ENCODE measurements around the gene DMRTC2. TPM values are rescaled to one million over a fixed set of nuclear protein-coding genes. Genes with fewer than 3 reads are reported as not detected.

DMRTC2 gene
- total RNA-seq, 4 donors from 2014 or later = 0.13 TPM; not detected in 3

GRCh38 chr19:41862445-41862986 lies 17.7 kb downstream of the DMRTC2 start:
- H3K4me1 ChIP-seq = peaks cover 21 to 22% of the 10 kb centered on the region in 2 donors
- TF ChIP-seq, protein P1, sequence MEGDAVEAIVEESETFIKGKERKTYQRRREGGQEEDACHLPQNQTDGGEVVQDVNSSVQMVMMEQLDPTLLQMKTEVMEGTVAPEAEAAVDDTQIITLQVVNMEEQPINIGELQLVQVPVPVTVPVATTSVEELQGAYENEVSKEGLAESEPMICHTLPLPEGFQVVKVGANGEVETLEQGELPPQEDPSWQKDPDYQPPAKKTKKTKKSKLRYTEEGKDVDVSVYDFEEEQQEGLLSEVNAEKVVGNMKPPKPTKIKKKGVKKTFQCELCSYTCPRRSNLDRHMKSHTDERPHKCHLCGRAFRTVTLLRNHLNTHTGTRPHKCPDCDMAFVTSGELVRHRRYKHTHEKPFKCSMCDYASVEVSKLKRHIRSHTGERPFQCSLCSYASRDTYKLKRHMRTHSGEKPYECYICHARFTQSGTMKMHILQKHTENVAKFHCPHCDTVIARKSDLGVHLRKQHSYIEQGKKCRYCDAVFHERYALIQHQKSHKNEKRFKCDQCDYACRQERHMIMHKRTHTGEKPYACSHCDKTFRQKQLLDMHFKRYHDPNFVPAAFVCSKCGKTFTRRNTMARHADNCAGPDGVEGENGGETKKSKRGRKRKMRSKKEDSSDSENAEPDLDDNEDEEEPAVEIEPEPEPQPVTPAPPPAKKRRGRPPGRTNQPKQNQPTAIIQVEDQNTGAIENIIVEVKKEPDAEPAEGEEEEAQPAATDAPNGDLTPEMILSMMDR (IDR thresholded peaks at IDR 0.05) = no peak
- no peak for TF ChIP-seq POLR2A (IDR thresholded peaks at IDR 0.05)
- WGBS, 2 donors = 69 to 81% methylated on average over 2 of the region's 2 CpGs
- no peaks in the 10 kb centered on the region for H3K9me3 ChIP-seq
- H3K4me3 ChIP-seq (replicated peaks in 1 of 3) = no peak overlapping the region
- no peaks in the 10 kb centered on the region for H3K27me3 ChIP-seq
- H3K36me3 ChIP-seq = peaks cover 32 to 48% of the 10 kb centered on the region in 2 donors
- DNase-seq = no peak
- intact Hi-C loops (cut with DNase I) = loop anchor here (5.0 kb wide), 1 partner anchor 95 kb away; the partner anchor contains the start of gene RABAC1
- H3K27ac ChIP-seq = no peak overlapping the region

DNA sequence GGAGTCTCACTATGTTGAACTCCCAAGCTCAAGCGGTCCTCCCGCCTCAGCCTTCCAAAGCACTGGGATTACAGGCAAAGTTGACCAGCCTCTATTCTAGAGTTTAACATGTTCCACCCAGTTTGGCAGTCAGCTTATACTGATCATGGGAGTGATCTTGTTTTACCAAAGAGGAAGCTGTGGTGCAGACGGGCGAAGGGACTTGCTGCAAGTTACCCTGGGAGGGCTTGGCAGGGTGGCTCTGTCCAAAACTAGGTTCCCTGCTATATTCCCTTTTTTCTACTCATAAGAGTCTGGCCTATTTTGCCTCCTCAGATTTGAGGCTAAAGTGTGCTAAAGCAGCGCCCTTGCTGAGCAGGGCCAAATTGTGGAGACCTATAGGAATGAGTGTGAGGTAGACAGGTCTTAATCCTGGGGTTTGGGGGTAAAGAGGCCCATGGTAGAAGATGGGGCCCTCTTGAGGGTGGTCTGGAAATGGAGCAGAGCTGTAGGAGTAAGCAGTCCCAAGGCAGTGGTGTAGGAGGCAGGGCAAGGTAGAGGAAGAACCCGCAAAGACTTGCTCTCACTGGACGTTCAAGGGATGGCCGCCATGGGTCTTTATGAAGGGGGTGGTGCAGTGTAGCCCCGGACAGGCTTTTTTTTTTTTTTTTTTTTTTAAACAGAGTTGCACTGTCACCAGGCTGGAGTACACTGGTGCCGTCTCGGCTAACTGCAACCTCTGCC lies 18.5 kb downstream of the DMRTC2 start:
- peaks cover 30 to 31% of the 10 kb centered on the region in 2 donors for H3K4me1 ChIP-seq
- intact Hi-C loops (cut with DNase I) = loop anchor here (5.0 kb wide), 1 partner anchor 94 kb away; the partner anchor contains the start of gene RABAC1
- H3K27ac ChIP-seq = no peak overlapping the region
- peaks cover 32 to 48% of the 10 kb centered on the region in 2 donors for H3K36me3 ChIP-seq
- no peak overlapping the region for H3K4me3 ChIP-seq (replicated peaks in 1 of 3)
- TF ChIP-seq POLR2A (IDR thresholded peaks at IDR 0.05) = no peak
- TF ChIP-seq, protein P1 (IDR thresholded peaks at IDR 0.05) = no peak
- no peaks in the 10 kb centered on the region for H3K9me3 ChIP-seq
- WGBS, 2 donors = 84 to 85% methylated on average over 11 of the region's 11 CpGs
- DNase-seq = no peak
- H3K27me3 ChIP-seq = no peaks in the 10 kb centered on the region

DNA sequence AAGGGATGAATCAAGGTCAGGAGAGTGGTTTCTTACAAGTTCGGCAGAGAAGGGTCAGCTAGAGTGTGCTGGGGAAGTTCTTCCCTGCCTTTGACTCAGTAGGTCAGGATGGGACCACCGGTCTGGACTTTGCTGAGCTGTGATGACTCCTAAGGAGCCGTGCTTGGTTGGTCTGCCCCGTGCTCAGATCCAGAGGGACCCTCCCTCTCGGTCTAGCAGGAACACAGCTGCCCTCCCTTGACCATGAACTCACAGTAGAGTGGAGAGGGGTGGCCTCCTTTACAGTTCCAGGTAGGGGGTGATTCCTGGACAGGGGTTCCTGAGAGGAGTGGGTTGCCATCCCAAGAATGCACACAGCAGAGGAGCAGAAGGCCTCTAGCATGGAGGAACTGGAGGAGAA lies 19.5 kb downstream of the DMRTC2 start:
- peaks cover 38 to 55% of the 10 kb centered on the region in 2 donors for H3K36me3 ChIP-seq
- no peaks in the 10 kb centered on the region for H3K27me3 ChIP-seq

DNA sequence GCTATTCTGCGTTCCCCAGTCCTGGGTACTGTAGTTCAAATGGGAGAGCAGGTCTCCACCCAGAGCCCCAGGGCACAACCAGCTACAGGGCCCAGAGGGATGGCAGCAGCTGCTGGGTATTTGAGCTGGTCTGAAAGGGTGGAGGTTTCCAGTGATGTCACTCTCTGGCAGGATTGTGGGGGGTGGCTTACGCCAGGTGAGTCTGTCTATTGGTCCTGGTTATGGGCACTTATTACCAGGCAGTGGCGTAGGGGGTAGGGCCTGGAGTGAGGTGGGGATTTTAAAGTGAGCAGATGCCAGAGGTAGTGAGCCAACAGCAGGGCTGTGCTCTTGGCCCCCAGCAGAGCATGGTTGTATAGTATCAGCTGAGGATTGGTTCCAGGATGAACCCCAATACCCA lies 21.4 kb downstream of the DMRTC2 start:
- peaks cover 54 to 69% of the 10 kb centered on the region in 2 donors for H3K36me3 ChIP-seq
- DNase-seq = no peak
- WGBS, 2 donors = 92 to 94% methylated on average over 3 of the region's 3 CpGs
- H3K9me3 ChIP-seq = no peaks in the 10 kb centered on the region
- intact Hi-C loops (cut with DNase I) = no loop called here
- no peaks in the 10 kb centered on the region for H3K27me3 ChIP-seq
- H3K4me3 ChIP-seq (replicated peaks in 1 of 3) = no peak overlapping the region
- peaks cover 25 to 29% of the 10 kb centered on the region in 2 donors for H3K4me1 ChIP-seq
- no peak overlapping the region for H3K27ac ChIP-seq
- no peak for TF ChIP-seq POLR2A (IDR thresholded peaks at IDR 0.05)
- TF ChIP-seq, protein P1 (IDR thresholded peaks at IDR 0.05) = no peak

More for the DNA sequence above, 19.5 kb downstream of the DMRTC2 start:
- H3K9me3 ChIP-seq = no peaks in the 10 kb centered on the region
- DNase-seq = no peak
- 88 to 98% methylated on average over 5 of the region's 5 CpGs for WGBS, 2 donors
- TF ChIP-seq, protein P1 (IDR thresholded peaks at IDR 0.05) = no peak
- no peak for TF ChIP-seq POLR2A (IDR thresholded peaks at IDR 0.05)
- intact Hi-C loops (cut with DNase I) = loop anchor here (5.0 kb wide), 1 partner anchor 93 kb away; the partner anchor contains the start of gene RABAC1
- no peak overlapping the region for H3K4me3 ChIP-seq (replicated peaks in 1 of 3)
- peaks cover 31 to 34% of the 10 kb centered on the region in 2 donors for H3K4me1 ChIP-seq
- H3K27ac ChIP-seq = no peak overlapping the region

Data from thyroid gland (tissue), 4 donors.